ENCODE data around the gene BRD4.
"Not testable (repeated sequence)": the region's sequence is repeated elsewhere in the genome, so short reads cannot be mapped to it uniquely, and the experiment has no call there.

The BRD4 gene

DNA sequence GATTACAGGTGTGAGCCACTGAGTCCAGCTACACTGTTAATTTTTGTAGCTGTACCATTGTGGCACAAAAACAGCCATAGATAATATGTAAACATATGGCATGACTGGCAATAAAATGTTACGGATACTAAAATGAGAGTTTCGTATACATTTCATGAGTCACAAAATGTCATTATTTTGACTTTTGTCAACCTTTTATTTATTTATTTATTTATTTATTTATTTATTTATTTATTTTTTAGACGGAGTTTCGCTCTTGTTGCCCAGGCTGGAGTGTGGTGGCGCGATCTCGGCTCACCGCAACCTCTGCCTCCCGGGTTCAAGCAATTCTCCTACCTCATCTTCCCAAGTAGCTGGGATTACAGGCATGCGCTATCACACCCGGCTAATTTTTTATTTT is 9.0 kb upstream of the BRD4 start:
- H3K9me3 ChIP-seq; in situ Hi-C loops (cut with MboI; ENCODE audit: low sequenced_read_pairs); DNase-seq (ENCODE audit: low spot score in 2 of 2); H3K4me3 ChIP-seq; H3K27me3 ChIP-seq (ENCODE audit: low read depth); H3K4me1 ChIP-seq: not testable (repeated sequence)
- peaks cover 16% of the 10 kb centered on the region for H3K36me3 ChIP-seq (replicated peaks)

DNA sequence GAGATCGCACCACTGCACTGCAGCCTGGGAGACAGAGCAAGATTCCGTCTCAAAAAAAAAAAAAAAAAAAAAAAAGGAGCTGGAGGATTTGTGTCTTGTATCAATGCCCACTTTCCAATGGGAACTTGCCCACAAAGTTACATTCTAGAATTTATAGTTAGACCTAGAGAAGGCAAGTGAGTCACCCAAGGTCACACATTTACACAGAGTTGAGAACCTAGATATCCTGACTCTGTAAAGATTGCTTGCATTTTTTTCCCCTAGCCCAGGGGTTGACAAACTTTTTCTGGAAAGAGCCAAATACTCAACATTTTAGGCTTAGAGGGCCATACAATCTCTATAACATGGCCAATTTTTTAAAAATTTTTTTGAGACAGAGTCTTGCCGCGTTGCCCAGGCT is 7.7 kb upstream of the BRD4 start:
- in situ Hi-C loops (cut with MboI; ENCODE audit: low sequenced_read_pairs) = no loop called here
- H3K4me3 ChIP-seq = no peak overlapping the region
- H3K36me3 ChIP-seq (replicated peaks) = peaks cover 9% of the 10 kb centered on the region
- H3K9me3 ChIP-seq = no peaks in the 10 kb centered on the region
- no peak for DNase-seq (ENCODE audit: low spot score in 2 of 2)
- 0 out of 2 replicates have a peak, but pooled peaks cover 3% of the 10 kb centered on the region for H3K4me1 ChIP-seq
- no peaks in the 10 kb centered on the region for H3K27me3 ChIP-seq (ENCODE audit: low read depth)

DNA sequence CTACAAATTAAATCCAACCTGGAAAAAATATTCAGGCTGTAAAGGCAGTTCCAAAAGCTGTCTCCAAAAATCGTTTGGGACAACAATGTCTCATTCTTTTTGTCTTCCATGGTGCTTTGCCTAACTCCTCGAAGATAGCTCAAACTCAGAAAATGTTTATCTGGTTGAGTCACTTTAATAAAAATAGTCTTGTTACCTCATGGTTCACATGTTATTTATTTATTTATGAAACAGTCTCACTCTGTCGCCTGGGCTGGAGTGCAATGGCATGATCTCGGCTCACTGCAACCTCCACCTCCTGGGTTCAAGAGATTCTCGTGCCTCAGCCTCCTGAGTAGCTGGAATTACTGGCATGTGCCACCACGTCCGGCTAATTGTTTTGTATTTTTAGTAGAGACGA is 4.9 kb upstream of the BRD4 start:
- no peaks in the 10 kb centered on the region for H3K27me3 ChIP-seq (ENCODE audit: low read depth)
- H3K36me3 ChIP-seq (replicated peaks) = no peaks in the 10 kb centered on the region
- no peak for DNase-seq (ENCODE audit: low spot score in 2 of 2)
- in situ Hi-C loops (cut with MboI; ENCODE audit: low sequenced_read_pairs) = no loop called here
- H3K9me3 ChIP-seq = no peaks in the 10 kb centered on the region
- H3K4me3 ChIP-seq = no peak overlapping the region
- peaks cover 7% of the 10 kb centered on the region; the same call in 1 of the 2 replicates for H3K4me1 ChIP-seq

- in situ Hi-C loops (cut with MboI; ENCODE audit: low sequenced_read_pairs) = not testable (repeated sequence)
These were observed 3.7 kb upstream of the BRD4 start for GRCh38 chr19:15335992-15336391.

GRCh38 chr19:15331419-15332310 is 674 bp downstream of the BRD4 start:
- DNase-seq (ENCODE audit: low spot score in 2 of 2) = peak; percentile 44 to 70
- H3K27me3 ChIP-seq (ENCODE audit: low read depth) = no peaks in the 10 kb centered on the region
- H3K36me3 ChIP-seq (replicated peaks) = peaks cover 4% of the 10 kb centered on the region
- peaks cover 29% of the 10 kb centered on the region for H3K4me1 ChIP-seq
- H3K9me3 ChIP-seq = no peaks in the 10 kb centered on the region
- H3K4me3 ChIP-seq = peak overlapping the region; percentile 90
- in situ Hi-C loops (cut with MboI; ENCODE audit: low sequenced_read_pairs) = no loop called here

More at GRCh38 chr19:15335992-15336391, 3.7 kb upstream of the BRD4 start:
- not testable (repeated sequence) for H3K36me3 ChIP-seq (replicated peaks); DNase-seq (ENCODE audit: low spot score in 2 of 2); H3K4me1 ChIP-seq; H3K9me3 ChIP-seq; H3K4me3 ChIP-seq; H3K27me3 ChIP-seq (ENCODE audit: low read depth)

GRCh38 chr19:15330801-15331418 is 1.4 kb downstream of the BRD4 start:
- Histone ChIP-seq H3K4me1 (peaks cover 26% of the 10 kb centered on the region), H3K36me3 (replicated peaks) (peaks cover 4% of the 10 kb centered on the region), H3K9me3 (no peaks in the 10 kb centered on the region), H3K4me3 (peak overlapping the region; percentile 90), H3K27me3 (ENCODE audit: low read depth) (no peaks in the 10 kb centered on the region)
- in situ Hi-C loops (cut with MboI; ENCODE audit: low sequenced_read_pairs) = no loop called here
- no peak for DNase-seq (ENCODE audit: low spot score in 2 of 2)

DNA sequence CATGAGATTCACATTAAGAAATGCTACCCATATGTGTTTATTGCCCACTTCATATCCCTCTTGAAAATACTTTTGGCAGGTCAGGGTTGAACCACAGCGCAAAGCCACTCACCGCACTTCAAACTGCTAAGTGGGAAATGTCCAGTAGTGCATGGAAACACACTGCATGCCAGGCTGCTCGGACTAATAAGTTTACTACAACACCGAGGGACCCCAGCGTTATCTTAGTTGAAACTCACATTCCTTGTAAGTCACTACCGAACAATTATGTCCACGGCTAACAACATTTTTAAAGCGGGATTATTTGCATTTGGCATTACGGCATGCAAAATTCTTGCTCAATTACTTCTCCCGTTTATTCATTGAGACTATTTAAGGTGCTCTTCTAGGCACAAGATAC is 4.0 kb downstream of the BRD4 start:
- peaks cover 4% of the 10 kb centered on the region for H3K36me3 ChIP-seq (replicated peaks)
- DNase-seq (ENCODE audit: low spot score in 2 of 2) = no peak
- in situ Hi-C loops (cut with MboI; ENCODE audit: low sequenced_read_pairs) = no loop called here
- no peak overlapping the region for H3K4me3 ChIP-seq
- no peaks in the 10 kb centered on the region for H3K27me3 ChIP-seq (ENCODE audit: low read depth)
- no peaks in the 10 kb centered on the region for H3K9me3 ChIP-seq
- peaks cover 50% of the 10 kb centered on the region for H3K4me1 ChIP-seq

DNA sequence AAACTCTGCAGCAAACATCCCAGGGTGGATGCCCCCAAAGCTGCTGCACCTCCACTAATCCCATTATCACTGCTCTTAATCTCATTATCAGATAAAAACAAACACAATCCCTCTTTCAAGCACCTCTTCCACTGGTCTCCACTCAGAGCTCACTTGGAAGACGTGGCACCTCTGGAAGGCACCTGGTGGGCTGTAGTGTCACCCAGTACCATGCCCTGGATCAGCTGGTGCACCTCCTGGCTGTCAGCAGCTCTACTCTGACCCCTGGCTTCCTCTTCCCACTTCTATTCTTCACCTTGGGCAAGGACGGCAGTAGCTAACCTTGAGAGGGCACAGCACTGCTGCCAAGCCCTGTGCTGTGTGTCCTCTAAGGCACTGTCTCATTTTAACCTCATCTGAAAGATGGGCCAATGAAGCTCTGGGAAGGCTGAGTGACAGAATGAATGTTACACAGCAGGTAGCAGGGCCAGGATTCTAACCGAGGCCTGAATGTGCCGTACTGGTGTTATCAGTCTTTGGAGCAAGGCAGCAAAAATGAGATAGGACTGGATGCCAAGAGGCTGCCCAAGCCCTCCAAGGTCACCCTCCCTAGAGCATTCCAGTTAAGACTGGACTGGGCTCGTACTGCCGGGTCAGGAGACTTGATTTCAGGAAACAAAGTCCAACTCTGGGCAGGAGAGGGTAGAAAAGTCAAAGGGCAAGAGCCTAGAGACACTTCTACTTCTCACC is 7.4 kb downstream of the BRD4 start:
- Histone ChIP-seq H3K4me1 (peaks cover 44% of the 10 kb centered on the region), H3K27me3 (ENCODE audit: low read depth) (no peaks in the 10 kb centered on the region), H3K4me3 (no peak overlapping the region), H3K9me3 (no peaks in the 10 kb centered on the region), H3K36me3 (replicated peaks) (peaks cover 4% of the 10 kb centered on the region)
- in situ Hi-C loops (cut with MboI; ENCODE audit: low sequenced_read_pairs) = no loop called here
- no peak for DNase-seq (ENCODE audit: low spot score in 2 of 2)

DNA sequence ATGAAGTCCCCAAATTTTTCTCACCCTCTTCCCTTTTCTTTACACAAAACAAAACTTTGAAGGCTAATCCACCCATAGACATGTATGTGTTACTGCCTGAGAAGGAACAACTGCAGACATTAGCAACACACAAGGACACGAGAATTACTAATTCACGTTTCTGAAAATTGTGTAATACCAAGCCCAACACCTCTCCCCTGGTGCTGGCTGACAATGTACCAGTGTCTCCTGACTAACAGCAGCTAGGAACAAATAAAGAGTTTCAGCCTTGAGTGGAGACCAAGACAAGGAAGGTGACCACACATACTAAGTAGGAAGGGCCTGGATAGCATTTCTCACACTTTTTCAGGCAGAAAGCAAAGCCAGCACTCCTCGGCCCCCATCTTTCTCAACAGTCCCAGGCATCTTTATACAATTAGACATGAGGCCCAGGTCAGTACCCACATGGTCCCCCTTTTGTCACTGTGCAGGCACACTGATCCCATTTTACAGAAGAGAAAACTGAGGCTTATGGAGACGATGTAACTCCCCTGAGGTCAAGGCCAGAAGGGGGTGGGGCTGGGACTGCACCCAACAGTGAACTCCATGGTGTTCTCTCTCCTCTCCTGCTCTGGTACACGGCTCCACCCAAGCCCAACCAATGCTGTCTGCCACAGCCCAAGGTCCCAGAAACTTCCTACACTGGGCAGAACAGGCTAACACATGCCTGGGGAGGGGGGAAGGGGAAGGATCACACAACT is 8.7 kb downstream of the BRD4 start:
- no peak overlapping the region for H3K4me3 ChIP-seq
- in situ Hi-C loops (cut with MboI; ENCODE audit: low sequenced_read_pairs) = no loop called here
- H3K27me3 ChIP-seq (ENCODE audit: low read depth) = no peaks in the 10 kb centered on the region
- no peaks in the 10 kb centered on the region for H3K9me3 ChIP-seq
- H3K36me3 ChIP-seq (replicated peaks) = no peaks in the 10 kb centered on the region
- H3K4me1 ChIP-seq = peaks cover 37% of the 10 kb centered on the region
- DNase-seq (ENCODE audit: low spot score in 2 of 2) = peak in 1 of 2 experiments; percentile 38

DNA sequence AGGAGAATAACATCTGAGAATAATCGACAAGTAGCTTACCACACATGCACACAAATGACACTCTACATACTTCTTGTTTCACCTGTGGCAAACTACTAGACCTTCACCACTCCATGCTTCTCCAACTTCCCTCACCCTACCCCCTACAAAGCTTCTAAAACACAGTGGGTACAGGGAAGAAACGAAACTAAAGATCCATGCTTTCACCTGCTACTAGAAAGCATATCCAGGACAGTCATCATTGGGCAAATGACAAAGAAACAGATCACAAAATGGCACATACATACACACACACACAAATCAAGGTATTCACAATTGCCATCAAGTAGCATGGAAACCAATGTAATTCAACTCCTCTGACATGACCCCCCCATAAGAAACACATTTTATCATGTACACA is 10.6 kb downstream of the BRD4 start:
- H3K27me3 ChIP-seq (ENCODE audit: low read depth) = no peaks in the 10 kb centered on the region
- no peak for DNase-seq (ENCODE audit: low spot score in 2 of 2)
- H3K4me3 ChIP-seq = no peak overlapping the region
- in situ Hi-C loops (cut with MboI; ENCODE audit: low sequenced_read_pairs) = no loop called here
- H3K36me3 ChIP-seq (replicated peaks) = no peaks in the 10 kb centered on the region
- H3K4me1 ChIP-seq = peaks cover 46% of the 10 kb centered on the region
- no peaks in the 10 kb centered on the region for H3K9me3 ChIP-seq

DNA sequence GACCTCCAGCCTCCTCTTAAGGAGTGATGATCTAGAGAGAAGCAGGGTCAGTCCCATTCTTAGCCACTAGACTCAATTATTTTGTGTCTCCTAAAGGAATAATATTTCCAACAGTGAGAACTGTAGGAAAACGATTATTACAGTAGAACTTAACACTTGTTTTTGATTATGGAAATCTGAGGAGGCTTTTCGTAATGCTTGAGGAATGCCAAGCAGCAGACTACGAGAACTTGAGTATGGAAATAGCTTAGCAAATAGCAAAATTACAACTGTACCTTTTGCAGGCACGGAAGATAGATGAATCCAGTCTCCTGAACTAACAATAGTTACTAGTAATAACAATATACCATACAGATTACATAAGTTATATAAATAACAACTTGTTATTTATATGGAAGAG is 12.2 kb downstream of the BRD4 start:
- Histone ChIP-seq H3K4me1 (peaks cover 40% of the 10 kb centered on the region), H3K36me3 (replicated peaks) (no peaks in the 10 kb centered on the region), H3K4me3 (no peak overlapping the region), H3K9me3 (no peaks in the 10 kb centered on the region), H3K27me3 (ENCODE audit: low read depth) (no peaks in the 10 kb centered on the region)
- in situ Hi-C loops (cut with MboI; ENCODE audit: low sequenced_read_pairs) = no loop called here
- DNase-seq (ENCODE audit: low spot score in 2 of 2) = no peak

GRCh38 chr19:15318241-15318691 is 14.1 kb downstream of the BRD4 start:
- Histone ChIP-seq H3K4me3 (no peak overlapping the region), H3K27me3 (ENCODE audit: low read depth) (no peaks in the 10 kb centered on the region), H3K4me1 (peaks cover 28% of the 10 kb centered on the region), H3K36me3 (replicated peaks) (no peaks in the 10 kb centered on the region), H3K9me3 (no peaks in the 10 kb centered on the region)
- no peak for DNase-seq (ENCODE audit: low spot score in 2 of 2)
- in situ Hi-C loops (cut with MboI; ENCODE audit: low sequenced_read_pairs) = no loop called here

GRCh38 chr19:15317392-15318071 is 14.8 kb downstream of the BRD4 start:
- in situ Hi-C loops (cut with MboI; ENCODE audit: low sequenced_read_pairs) = no loop called here
- H3K4me3 ChIP-seq = no peak overlapping the region
- peaks cover 28% of the 10 kb centered on the region for H3K4me1 ChIP-seq

More at GRCh38 chr19:15317392-15318071, 14.8 kb downstream of the BRD4 start:
- no peaks in the 10 kb centered on the region for H3K27me3 ChIP-seq (ENCODE audit: low read depth)
- peak in 1 of 2 experiments; percentile 63 for DNase-seq (ENCODE audit: low spot score in 2 of 2)
- H3K9me3 ChIP-seq = no peaks in the 10 kb centered on the region
- H3K36me3 ChIP-seq (replicated peaks) = no peaks in the 10 kb centered on the region

Measured in HAP-1 (cell line).